Astrocyte of the cerebellum (primary cell): ENCODE measurements around the gene SESN3.
"Not testable (repeated sequence)": the region's sequence is repeated elsewhere in the genome, so short reads cannot be mapped to it uniquely, and the experiment has no call there.

Experiments used
- DNase-seq: peaks from one replicate; pipeline ENCODE4 v3.0.0-alpha.2; 2011; ENCODE audit warnings: low read depth
- H3K4me3 ChIP-seq: 2 replicates; pipeline ENCODE4 v1.5.1; 2011; ENCODE audit warnings: mild to moderate bottlenecking, low read depth, low read length, moderate library complexity
- CTCF ChIP-seq: IDR thresholded peaks from 2 replicates; pipeline ENCODE4 v1.5.1; 2012; ENCODE audit warnings: low read length, low read depth, moderate library complexity, mild to moderate bottlenecking; ENCODE audit errors: missing control alignments
- in situ Hi-C: cut with HindIII; loops from 2 replicates; pipeline ENCODE4 v1.10.0; 2017; ENCODE audit warnings: low sequenced_read_pairs

SESN3 gene

GRCh38 chr11:95256321-95256779, 25.3 kb upstream of the SESN3 start:
- no peak for DNase-seq
- in situ Hi-C loops = no loop called here

GRCh38 chr11:95255251-95256145, 24.5 kb upstream of the SESN3 start:
- no peak for TF ChIP-seq CTCF
- DNase-seq = no peak
- in situ Hi-C loops = no loop called here
- no peak overlapping the region for H3K4me3 ChIP-seq

More at GRCh38 chr11:95256321-95256779, 25.3 kb upstream of the SESN3 start:
- TF ChIP-seq CTCF = no peak
- H3K4me3 ChIP-seq = no peak overlapping the region

GRCh38 chr11:95254716-95255115, 23.7 kb upstream of the SESN3 start:
- H3K4me3 ChIP-seq = no peak overlapping the region
- in situ Hi-C loops = no loop called here
- TF ChIP-seq CTCF = no peak
- DNase-seq = no peak

GRCh38 chr11:95254131-95254704, 23.2 kb upstream of the SESN3 start:
- TF ChIP-seq CTCF = no peak
- DNase-seq = peak; percentile 71
- H3K4me3 ChIP-seq = peak overlapping the region; percentile 6
- in situ Hi-C loops = no loop called here

GRCh38 chr11:95253141-95253540, 22.1 kb upstream of the SESN3 start:
- H3K4me3 ChIP-seq = no peak overlapping the region
- no peak for TF ChIP-seq CTCF
- DNase-seq = no peak
- in situ Hi-C loops = no loop called here

GRCh38 chr11:95252586-95252985, 21.6 kb upstream of the SESN3 start:
- no peak for TF ChIP-seq CTCF
- no peak for DNase-seq
- in situ Hi-C loops = no loop called here
- H3K4me3 ChIP-seq = no peak overlapping the region

GRCh38 chr11:95251896-95252295, 20.9 kb upstream of the SESN3 start:
- DNase-seq, in situ Hi-C loops, H3K4me3 ChIP-seq: not testable (repeated sequence)
